GM12875 (cell line): ENCODE results near the gene SLC13A2.
"Not testable (repeated sequence)": the region's sequence is repeated elsewhere in the genome, so short reads cannot be mapped to it uniquely, and the experiment has no call there.

Experiments
- H3K4me3 ChIP-seq: one replicate; pipeline ENCODE4 v1.5.1; 2011; ENCODE audit warnings: low read depth, low read length, control low read depth
- CTCF ChIP-seq: IDR thresholded peaks from 2 replicates; pipeline ENCODE4 v1.5.1; 2011; ENCODE audit warnings: low read depth, mild to moderate bottlenecking, control low read depth, inconsistent platforms, low read length, moderate library complexity, borderline replicate concordance; ENCODE audit not compliant: insufficient read depth

SLC13A2 gene

GRCh38 chr17:28518578-28518977 lies 45.1 kb downstream of the SLC13A2 start:
- no peak for TF ChIP-seq CTCF
- H3K4me3 ChIP-seq: no peak overlapping the region

- TF ChIP-seq CTCF: no peak
Observed at GRCh38 chr17:28519236-28519635, 45.8 kb downstream of the SLC13A2 start.

GRCh38 chr17:28520687-28521086 lies 47.2 kb downstream of the SLC13A2 start:
- no peak for TF ChIP-seq CTCF
- H3K4me3 ChIP-seq: no peak overlapping the region

More at GRCh38 chr17:28519236-28519635, 45.8 kb downstream of the SLC13A2 start:
- no peak overlapping the region for H3K4me3 ChIP-seq

GRCh38 chr17:28521311-28522085 lies 48.1 kb downstream of the SLC13A2 start:
- TF ChIP-seq CTCF: no peak

GRCh38 chr17:28522281-28522680 lies 48.8 kb downstream of the SLC13A2 start:
- H3K4me3 ChIP-seq: not testable (repeated sequence)

More at GRCh38 chr17:28521311-28522085, 48.1 kb downstream of the SLC13A2 start:
- H3K4me3 ChIP-seq: no peak overlapping the region

- no peak overlapping the region for H3K4me3 ChIP-seq
- no peak for TF ChIP-seq CTCF
Observed at GRCh38 chr17:28523186-28523585, 49.7 kb downstream of the SLC13A2 start.

GRCh38 chr17:28523876-28524275 lies 50.4 kb downstream of the SLC13A2 start:
- no peak for TF ChIP-seq CTCF
- no peak overlapping the region for H3K4me3 ChIP-seq
